Measurements from ENCODE around the gene DRD1. TPM values are rescaled to one million over a fixed set of nuclear protein-coding genes. Genes with fewer than 3 reads are reported as not detected.
"Not testable (repeated sequence)": the region's sequence is repeated elsewhere in the genome, so short reads cannot be mapped to it uniquely, and the experiment has no call there.

DRD1 gene
- total and polyA plus RNA-seq, 2 of the 4 experiments (the other 2 are of a cell fraction), result 0.18 to 0.19 TPM

- POLR2A ChIA-PET (ENCODE audit: unreplicated experiment); H3K9me3 ChIP-seq (ENCODE audit: control insufficient read depth, insufficient read depth, low read length); H3K27me3 ChIP-seq (ENCODE audit: control insufficient read depth, insufficient read depth, low read length); ATAC-seq (ENCODE audit: low read depth); H2BK15ac ChIP-seq (ENCODE audit: low read depth, low read length); H3K36me3 ChIP-seq (ENCODE audit: control insufficient read depth, insufficient read depth, low read length); H4K91ac ChIP-seq (ENCODE audit: insufficient read depth, low read depth, low read length); H3K14ac ChIP-seq (replicated peaks; ENCODE audit: low read depth, low read length); intact Hi-C loops (cut with micrococcal nuclease); dilution Hi-C loops (cut with HindIII; ENCODE audit: low sequenced_read_pairs, unreplicated experiment); H2BK120ac ChIP-seq (ENCODE audit: low read depth, low read length); H4K20me1 ChIP-seq (ENCODE audit: insufficient read depth, low read length); H3K4ac ChIP-seq (ENCODE audit: low read depth, low read length); H2BK5ac ChIP-seq (ENCODE audit: low read depth, low read length, poor library complexity, severe bottlenecking); H3K23ac ChIP-seq (ENCODE audit: low read depth, low read length); H3K27ac ChIP-seq (ENCODE audit: insufficient read depth, low read length); CTCF ChIA-PET; H2AFZ ChIP-seq (replicated peaks; ENCODE audit: low read length, poor library complexity); in situ Hi-C loops (cut with MboI; ENCODE audit: low sequenced_read_pairs); H3K4me3 ChIP-seq (ENCODE audit: insufficient read depth, low read depth, low read length); H3K18ac ChIP-seq (ENCODE audit: low read depth, low read length); H3K56ac ChIP-seq (ENCODE audit: extremely low read depth, insufficient read depth, low read length); H2AK5ac ChIP-seq (ENCODE audit: low read depth, low read length); H4K8ac ChIP-seq (ENCODE audit: low read depth in 2 of 2, low read length in 2 of 2); H4K5ac ChIP-seq (ENCODE audit: low read depth, low read length); H3K9ac ChIP-seq (ENCODE audit: low read depth, low read length); BruUV-seq (replicated peaks); H3K79me1 ChIP-seq (ENCODE audit: low read depth in 1 of 2, low read length in 2 of 2); H2BK20ac ChIP-seq (ENCODE audit: low read depth, low read length); DNase-seq; H3K4me2 ChIP-seq (ENCODE audit: low read depth, low read length); H2AK9ac ChIP-seq (replicated peaks; ENCODE audit: low read depth, low read length, poor library complexity); H3K9me1 ChIP-seq (ENCODE audit: insufficient read depth, low read length); H3K4me1 ChIP-seq (ENCODE audit: control insufficient read depth, insufficient read depth, low read length): not testable (repeated sequence)
- no CpG with 5 or more reads among the region's 28 CpGs for WGBS, 2 experiments (ENCODE audit: extremely low coverage in 2 of 2, insufficient read length in 1 of 2)
Measured at GRCh38 chr5:175397590-175398297, 46.2 kb downstream of the DRD1 start.

- H4K91ac ChIP-seq (ENCODE audit: insufficient read depth, low read depth, low read length); H2AK9ac ChIP-seq (replicated peaks; ENCODE audit: low read depth, low read length, poor library complexity); H3K18ac ChIP-seq (ENCODE audit: low read depth, low read length); H3K36me3 ChIP-seq (ENCODE audit: control insufficient read depth, insufficient read depth, low read length); H2AK5ac ChIP-seq (ENCODE audit: low read depth, low read length); H3K4me2 ChIP-seq (ENCODE audit: low read depth, low read length); DNase-seq; H2BK5ac ChIP-seq (ENCODE audit: low read depth, low read length, poor library complexity, severe bottlenecking); H2BK15ac ChIP-seq (ENCODE audit: low read depth, low read length); H4K8ac ChIP-seq (ENCODE audit: low read depth in 2 of 2, low read length in 2 of 2); intact Hi-C loops (cut with micrococcal nuclease); H3K4ac ChIP-seq (ENCODE audit: low read depth, low read length); H3K79me1 ChIP-seq (ENCODE audit: low read depth in 1 of 2, low read length in 2 of 2); H3K27ac ChIP-seq (ENCODE audit: insufficient read depth, low read length); H3K9ac ChIP-seq (ENCODE audit: low read depth, low read length); H3K4me3 ChIP-seq (ENCODE audit: insufficient read depth, low read depth, low read length); BruUV-seq (replicated peaks); H3K9me3 ChIP-seq (ENCODE audit: control insufficient read depth, insufficient read depth, low read length); H4K20me1 ChIP-seq (ENCODE audit: insufficient read depth, low read length); H2BK20ac ChIP-seq (ENCODE audit: low read depth, low read length); H3K9me1 ChIP-seq (ENCODE audit: insufficient read depth, low read length); H2AFZ ChIP-seq (replicated peaks; ENCODE audit: low read length, poor library complexity); H3K23ac ChIP-seq (ENCODE audit: low read depth, low read length); H3K14ac ChIP-seq (replicated peaks; ENCODE audit: low read depth, low read length); in situ Hi-C loops (cut with MboI; ENCODE audit: low sequenced_read_pairs); H3K4me1 ChIP-seq (ENCODE audit: control insufficient read depth, insufficient read depth, low read length); H4K5ac ChIP-seq (ENCODE audit: low read depth, low read length); H3K56ac ChIP-seq (ENCODE audit: extremely low read depth, insufficient read depth, low read length); H2BK120ac ChIP-seq (ENCODE audit: low read depth, low read length); dilution Hi-C loops (cut with HindIII; ENCODE audit: low sequenced_read_pairs, unreplicated experiment); H3K27me3 ChIP-seq (ENCODE audit: control insufficient read depth, insufficient read depth, low read length); ATAC-seq (ENCODE audit: low read depth); POLR2A ChIA-PET (ENCODE audit: unreplicated experiment): not testable (repeated sequence)
- CTCF ChIA-PET, result interaction anchor here (1.1 kb wide), 1 partner anchor 26 kb away, joined by 3 read pairs; no protein-coding TSS in a partner anchor
- WGBS, 2 experiments (ENCODE audit: extremely low coverage in 2 of 2, insufficient read length in 1 of 2), result no CpG with 5 or more reads among the region's 4 CpGs
Measured at GRCh38 chr5:175395430-175395829, 48.6 kb downstream of the DRD1 start.

All from IMR-90 (cell line).